GM12891 (cell line): ENCODE measurements around the gene TTC39A.

Source experiments
- POLR2A ChIP-seq: IDR thresholded peaks from 2 replicates; pipeline ENCODE4 v1.6.1; 2011; ENCODE audit warnings: low read depth, low read length, control low read depth
- POLR2AphosphoS5 ChIP-seq: IDR thresholded peaks from 2 replicates; pipeline ENCODE4 v1.6.1; 2011; ENCODE audit warnings: low read depth, low read length, control low read depth
- SPI1 ChIP-seq: IDR thresholded peaks from 2 replicates; pipeline ENCODE4 v1.6.1; 2011; ENCODE audit warnings: low read depth, low read length, control low read depth
- TAF1 ChIP-seq: IDR thresholded peaks from 2 replicates; pipeline ENCODE4 v1.6.1; 2011; ENCODE audit warnings: low read depth, low read length, control low read depth

- TF ChIP-seq POLR2AphosphoS5 = no peak
- no peak for TF ChIP-seq SPI1
- TF ChIP-seq POLR2A = no peak
- TF ChIP-seq TAF1 = no peak
Measured at GRCh38 chr1:51287966-51288365, 42.4 kb downstream of the TTC39A start.
